HG02610 (cell line): Measurements from ENCODE around the gene IMPA2.
A peak's percentile ranks its signal among the peaks of the same experiment; 100 is the strongest.
"Not testable (repeated sequence)": the region's sequence is repeated elsewhere in the genome, so short reads cannot be mapped to it uniquely, and the experiment has no call there.

Experiments used
- ATAC-seq: cut with Tn5 transposase; IDR thresholded peaks from one replicate; pipeline ENCODE4 v1.9.1; 2021; ENCODE audit warnings: mild to moderate bottlenecking, moderate library complexity; ENCODE audit not compliant: unreplicated experiment

Gene IMPA2

DNA sequence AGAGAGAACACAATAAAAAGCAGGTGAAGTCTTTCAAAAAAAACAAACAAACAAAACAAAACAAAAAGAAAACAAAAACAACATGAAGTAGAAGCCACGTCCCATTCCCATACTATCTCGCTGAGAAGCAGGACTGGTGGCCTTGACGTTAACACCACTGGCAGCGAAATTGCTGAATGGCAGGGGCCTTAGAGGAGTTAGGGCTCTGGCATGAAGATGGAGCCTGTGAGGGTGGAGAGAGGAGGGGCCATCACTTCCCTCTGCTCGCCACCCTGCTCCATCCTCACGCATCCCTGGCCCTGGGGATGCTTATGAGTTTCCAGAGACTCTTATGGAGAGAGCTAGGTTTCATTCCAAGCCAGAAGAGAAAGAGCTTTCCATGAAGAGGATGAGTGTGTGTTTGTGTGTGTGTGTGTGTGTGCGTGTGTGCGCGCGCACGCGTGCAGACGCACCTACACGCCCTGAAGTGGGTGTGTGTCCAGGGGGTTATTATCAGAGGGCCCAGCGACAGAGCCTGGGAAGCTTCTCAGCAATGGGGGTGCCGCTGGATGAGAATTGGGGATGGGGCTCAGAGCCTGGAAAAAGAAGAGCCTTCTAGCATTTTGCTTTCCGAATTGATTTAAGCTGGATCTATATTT is 20.4 kb upstream of the IMPA2 start:
- ATAC-seq, result no peak

DNA sequence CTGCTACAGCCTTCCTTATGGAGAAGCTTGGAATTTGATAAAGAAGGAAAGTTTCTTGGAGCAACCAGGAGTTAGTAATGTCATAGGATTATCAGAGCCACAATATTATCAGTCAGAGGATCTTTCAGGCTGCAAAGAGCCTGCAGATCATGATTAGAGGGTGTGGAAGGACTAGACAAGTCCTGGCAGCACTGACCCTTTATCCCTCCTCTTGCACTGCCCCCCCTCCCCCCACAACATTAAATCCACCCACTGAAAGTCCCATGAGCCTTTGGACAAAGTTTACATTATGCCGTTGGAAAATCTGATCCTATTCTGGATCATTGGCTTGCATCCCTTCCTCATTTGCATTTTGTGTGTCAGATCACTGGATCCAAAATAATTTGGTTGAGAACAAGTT is 18.7 kb upstream of the IMPA2 start:
- no peak for ATAC-seq

DNA sequence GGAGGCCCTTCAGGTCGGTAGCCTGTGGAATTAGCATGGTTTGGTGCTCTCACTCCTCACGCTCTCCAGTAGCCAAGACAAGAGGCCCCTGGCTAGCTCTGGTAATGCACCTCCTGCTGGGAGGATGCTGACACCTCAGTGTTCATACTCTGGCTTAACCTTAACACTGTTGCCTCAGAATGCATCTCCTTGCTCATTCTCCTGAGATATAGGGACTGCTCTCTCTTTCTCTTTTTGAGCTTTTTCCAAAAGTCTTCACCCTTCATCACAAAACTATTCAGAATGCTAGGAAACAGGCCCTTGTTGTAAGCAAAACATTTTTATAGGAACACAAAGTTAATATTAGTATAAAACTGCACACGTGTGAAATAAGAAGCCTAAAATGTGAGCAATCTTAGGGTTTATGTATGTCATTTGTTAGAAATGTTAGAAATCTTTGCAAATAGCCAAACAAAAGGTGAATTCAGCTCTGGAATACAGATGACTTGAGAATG is 17.3 kb upstream of the IMPA2 start:
- no peak for ATAC-seq

DNA sequence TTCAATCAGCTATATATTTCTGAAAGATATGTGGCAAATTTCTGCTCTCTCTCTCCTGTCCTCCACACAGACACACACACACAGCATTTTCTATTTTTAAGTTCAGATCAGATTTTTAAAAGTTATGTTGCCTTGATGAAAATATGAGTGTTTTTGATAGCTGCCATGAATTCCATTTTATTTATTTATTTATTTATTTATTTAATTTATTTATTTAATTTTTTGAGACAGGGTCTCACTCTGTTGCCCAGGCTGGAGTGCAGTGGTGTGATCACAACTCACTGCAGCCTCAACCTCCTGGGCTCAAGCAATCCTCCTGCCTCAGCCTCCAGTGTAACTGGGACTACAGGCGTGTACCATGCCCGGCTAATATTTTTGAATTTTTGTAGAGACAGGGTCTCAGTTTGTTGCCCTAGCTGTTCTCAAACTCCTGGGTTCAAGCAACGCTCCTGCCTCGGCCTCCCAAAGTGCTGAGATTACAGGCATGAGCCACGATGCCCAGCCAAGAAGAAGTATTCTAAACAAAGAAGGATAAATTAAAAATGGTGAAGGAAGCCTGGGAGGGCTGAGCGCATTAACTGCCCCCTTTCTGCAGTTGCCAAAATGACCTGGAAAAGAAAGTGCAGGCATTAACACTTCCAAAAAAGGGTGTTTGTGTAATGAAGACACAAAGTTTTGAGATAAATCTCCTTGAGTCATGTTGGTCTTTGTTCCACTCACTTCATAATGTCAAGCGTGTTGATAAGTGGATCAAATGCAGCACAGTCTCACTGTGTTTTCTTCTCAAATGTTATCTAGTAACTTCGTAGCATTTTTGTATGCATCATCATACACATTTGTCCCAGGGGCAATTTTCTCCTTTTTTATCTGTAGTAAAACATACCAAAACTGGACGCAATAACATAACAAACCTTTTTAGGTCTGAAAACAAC is 11.1 kb upstream of the IMPA2 start:
- ATAC-seq, result no peak

DNA sequence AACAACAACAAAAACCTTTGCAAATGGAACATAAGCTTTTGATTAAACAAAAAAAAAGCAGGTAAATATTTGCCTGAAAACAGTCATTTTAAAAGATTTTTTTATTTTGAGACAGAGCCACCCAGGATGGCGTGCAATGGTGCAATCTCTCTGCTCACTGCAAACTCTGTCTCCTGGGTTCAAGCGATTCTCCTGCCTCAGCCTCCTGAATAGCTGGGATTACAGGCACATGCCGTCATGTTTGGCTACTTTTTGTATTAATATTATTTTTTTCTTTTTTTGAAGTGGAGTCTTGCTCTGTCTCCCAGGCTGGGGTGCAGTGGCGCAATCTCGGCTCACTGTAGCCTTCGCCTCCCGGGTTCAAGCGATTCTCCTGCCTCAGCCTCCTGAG is 10.5 kb upstream of the IMPA2 start:
- not testable (repeated sequence) for ATAC-seq

DNA sequence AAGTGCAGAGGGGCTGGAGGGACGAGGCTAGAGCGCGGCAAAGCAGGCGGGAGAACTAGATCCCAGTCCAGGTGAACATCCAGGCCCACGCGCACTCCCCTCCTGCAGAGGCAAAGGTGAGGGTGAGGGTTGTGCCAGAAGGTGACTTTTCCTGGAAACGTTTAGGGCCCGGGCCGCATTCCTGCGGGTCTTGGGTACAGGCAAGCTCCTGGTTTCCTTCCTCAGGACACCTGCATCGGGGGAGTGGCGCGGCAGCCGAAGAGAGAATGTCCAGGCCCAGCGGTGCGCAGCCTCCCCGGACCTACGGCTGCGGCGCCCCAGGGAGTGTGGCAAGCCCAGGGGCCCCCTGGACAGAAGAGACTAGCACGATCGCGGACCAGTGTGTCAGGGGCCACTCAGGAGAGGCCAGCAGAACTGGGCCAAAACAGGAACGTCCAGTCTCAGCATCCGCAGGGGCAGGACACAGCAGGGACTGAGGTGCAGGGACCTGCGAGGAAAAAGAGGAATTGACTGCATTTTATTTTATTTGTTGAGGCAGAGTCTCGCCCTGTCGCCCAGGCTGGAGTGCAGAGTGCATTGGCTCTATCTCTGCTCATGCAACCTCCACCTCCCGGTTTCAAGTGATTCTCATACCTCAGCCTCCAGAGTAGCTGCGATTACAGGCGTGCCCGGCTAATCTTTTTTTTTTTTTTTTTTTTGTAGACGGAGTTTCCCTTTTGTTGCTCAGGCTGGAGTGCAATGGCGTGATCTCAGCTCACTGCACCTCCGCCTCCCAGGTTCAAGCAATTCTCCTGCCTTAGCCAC is 8.7 kb upstream of the IMPA2 start:
- no peak for ATAC-seq

DNA sequence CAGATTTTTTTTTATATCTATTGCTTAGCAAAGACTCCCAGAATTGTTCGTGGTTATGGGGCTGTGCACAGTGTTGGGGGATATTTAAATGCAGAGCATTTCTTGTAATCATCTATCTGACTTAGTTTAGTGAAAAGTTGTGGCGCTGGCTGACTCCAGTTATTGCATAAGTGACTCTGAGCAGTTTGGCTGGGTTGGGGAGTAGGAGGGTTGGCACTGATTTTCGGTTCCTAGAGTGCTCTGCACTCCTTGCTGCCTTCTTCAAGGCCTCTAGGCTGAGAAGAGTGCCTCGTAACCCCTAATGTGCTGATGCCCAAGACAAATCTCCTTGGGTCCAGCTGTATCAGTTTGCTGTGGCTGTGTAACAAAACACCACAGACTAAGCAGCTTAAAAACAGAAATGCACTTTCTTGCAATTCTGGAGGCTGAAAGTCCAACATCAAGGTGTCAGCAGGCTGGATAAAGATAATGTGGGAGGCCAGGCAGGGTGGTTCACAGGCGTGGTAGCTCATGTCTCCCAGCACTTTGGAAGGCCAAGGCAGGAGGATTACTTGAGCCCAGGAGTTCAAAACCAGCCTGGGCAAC is 6.5 kb upstream of the IMPA2 start:
- no peak for ATAC-seq

DNA sequence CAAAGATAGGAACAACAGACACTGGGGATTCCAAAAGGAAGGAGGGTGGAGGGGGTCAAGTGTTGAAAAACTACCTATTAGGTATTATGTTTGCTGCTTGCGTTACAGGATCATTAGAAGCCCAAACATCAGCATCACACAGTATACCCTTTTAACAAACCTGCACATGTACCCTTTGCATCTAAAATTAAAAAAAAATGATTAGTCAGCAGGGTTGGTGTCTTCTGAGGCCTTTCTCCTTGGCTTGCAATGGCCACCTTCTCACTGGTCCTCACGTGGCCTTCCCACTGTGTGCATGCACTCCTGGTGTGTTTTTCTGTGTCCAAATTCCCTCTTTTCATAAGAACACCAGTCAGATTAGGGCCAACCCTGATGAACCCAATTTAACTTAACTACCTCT is 5.6 kb upstream of the IMPA2 start:
- ATAC-seq, result no peak

DNA sequence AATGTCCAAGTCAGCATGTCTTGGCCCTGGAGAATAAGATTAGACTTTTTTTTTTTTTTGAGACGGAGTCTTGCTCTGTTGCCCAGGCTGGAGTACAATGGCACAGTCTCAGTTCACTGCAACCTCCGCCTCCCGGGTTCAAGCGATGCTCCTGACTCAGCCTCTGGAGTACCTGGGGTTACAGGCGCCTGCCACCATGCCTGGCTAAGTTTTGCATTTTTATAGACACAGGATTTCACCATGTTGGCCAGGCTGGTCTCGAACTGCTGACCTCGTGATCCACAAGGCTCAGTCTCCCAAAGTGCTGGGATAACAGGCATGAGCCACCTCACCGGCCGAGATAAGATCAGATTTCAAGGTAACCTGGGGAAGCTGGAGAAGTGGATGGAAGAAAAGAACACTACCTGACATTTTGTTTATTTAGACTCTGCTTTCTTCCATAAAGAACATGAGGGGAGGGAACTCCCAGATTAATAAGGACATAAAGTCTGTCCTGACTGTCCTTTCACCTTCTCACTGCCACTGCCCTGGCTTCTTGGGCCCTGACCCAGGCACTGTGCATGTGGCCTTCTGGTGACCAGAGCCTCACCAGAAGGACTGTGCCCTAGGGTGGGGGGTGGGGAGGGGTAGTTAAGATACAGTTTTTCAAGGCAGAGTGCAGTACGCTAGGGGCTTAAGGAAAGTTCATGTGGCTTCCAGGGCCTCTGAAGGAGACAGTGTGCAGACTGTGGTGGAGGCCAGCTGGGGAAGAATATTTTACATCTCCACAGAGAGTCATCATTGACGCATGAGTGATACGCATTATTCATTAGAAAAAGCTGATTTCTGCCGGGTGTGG is 4.8 kb upstream of the IMPA2 start:
- ATAC-seq, result no peak

DNA sequence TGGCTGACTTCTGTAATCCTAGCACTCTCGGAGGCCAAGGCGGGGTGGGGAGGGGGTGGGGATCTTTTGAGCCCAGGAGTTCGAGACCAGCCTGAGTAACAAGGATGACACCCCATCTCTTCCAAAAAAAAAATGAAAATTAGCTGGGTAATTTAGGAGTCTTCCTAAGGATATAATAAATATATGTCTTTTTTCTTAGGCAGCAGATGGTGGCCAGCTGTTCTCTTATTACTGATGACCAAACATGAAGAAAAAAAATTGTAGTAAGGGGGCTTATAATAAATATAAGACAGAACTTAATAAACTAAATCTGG is 4.2 kb upstream of the IMPA2 start:
- no peak for ATAC-seq

DNA sequence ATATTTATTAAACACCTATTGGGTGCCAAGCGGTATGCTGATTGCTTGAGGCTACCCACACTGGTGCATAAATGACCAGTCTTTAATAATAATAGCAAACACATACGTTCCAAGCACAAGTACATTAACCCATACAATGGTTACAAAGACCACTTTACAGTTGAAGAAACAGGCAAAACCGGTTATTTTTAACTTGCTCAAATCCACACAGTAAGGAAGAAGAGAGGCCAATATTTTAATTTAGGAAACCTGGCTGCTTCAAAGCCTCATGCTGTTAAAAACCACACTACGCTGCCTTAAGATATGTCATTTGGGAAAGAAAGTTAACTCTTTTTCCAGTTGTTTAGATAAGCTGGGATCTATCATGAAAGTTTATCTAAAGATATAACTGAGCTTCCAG is 2.4 kb upstream of the IMPA2 start:
- no peak for ATAC-seq

DNA sequence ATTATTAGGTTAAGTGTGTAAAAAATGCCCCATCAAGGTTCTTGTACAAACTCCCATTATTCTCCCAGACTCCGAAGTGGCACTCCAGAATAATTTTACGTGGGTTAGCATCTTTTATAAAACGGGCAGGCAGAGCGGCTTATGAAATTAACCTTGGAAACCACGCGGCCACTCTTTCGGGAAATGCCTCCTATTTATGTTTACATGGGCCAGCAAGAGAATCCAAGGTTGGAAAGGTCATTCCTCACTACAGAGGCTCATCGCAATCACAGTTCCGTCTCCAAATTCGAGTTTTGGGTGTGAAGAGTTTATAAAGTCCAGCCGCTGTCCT is 1.2 kb upstream of the IMPA2 start:
- ATAC-seq, result no peak

DNA sequence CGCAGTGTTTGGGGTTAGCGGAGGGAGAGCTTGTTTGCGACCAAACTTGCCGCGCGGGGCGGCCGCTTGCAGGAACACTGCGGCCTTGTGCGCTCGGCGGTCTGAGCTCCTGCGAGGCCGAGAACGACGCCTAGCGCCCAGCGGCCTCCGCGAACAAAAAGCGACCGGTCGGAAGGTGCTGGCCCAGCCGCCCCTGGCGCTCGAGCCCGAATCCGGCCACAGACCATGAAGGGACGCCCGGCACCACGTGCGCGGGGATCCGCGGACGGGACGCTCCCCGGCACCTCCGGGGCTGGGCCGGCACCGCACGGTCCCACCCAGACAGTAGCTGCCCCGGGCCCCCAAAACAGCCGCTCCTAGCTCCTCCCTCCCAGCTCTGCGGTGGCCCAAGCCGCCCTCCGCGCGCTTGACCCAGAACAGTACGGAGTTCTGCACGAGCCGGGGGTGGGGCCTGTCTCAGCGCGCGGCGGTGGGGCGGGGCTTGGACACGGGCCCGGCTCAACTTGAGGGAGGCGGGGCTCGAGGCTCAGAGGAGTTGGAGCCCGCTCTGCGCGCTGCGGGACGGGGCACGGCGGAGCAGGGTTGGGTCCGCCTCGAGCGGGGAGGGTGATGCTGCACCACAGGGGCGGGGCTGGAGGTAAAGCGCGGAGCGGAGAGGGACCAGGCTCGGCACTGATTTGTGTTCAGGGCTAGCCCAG is 664 bp upstream of the IMPA2 start:
- ATAC-seq, result peak; percentile 87

DNA sequence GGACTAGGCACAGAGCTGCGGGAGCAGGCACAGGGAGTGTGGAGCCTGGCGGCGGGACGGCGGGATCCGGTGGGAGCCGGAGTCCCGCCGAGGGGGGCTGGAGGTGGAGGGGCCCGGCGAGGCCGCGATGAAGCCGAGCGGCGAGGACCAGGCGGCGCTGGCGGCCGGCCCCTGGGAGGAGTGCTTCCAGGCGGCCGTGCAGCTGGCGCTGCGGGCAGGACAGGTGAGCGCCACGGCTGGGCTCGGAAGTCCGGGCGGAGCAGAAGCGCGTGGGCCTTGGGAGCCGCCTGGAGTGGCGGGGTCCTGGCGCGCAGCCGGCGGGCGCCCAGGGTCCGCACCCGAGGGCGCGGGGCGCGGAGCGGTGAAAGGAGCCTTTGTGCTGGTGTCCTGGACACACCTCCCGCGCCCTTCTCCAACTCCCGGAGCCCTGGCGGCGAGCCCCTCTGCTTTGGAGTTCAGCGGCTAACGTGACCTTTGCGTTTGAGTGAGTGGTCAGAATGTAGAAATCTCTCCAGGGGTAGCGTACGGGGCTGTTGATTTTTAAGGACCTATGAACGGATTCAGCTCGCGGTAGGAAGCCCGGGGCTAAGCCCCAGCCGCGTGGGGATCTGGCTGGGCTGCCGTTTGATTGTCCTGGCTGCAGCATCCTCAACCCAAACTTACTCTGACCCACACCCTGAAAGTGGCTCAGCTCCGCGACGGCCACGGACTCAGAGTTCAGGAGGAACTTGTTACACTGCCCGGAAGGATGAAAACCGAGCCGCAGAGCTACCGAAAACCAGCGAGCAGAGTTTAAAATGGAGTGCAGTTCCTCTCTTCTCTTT is 448 bp downstream of the IMPA2 start:
- peak; percentile 10 for ATAC-seq

DNA sequence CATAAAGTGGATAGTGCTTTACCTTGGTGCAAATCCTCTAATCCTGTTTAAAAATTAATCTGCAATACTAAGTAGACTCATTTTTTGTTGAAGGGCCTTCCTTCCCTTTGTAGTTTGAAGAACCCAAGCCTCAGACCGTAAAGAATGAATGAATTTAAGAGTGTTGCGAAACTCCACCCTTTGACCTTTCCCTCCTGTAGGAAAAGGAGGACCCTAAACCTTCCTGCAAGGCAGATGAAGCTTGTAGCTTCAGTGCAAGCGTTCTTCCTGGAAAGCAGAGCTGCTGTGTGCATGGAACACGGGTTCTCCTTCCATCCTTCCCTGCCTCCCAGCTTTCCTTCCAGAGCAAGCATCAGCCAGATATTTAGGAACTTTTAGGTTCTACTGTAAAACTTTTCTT is 1.7 kb downstream of the IMPA2 start:
- ATAC-seq, result no peak

DNA sequence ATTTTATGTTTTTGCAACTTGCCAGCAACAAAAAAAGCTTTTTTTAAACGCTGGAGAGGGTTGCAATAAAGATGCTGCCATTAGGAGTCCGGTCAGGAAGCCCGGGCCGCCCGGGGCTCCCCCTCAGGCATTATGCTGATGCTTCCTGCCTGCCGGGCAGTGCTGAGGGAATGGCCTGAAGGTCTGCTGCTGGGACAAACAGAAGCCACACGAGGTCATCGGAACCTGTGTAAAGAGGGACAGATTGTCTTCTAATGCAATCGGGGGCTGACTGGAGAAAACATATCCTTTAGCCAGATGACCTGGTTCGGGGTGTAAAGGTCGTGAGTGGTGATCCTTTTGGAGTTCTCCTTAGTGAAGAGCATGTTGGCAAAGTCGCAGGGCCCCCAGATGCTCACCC is 2.3 kb downstream of the IMPA2 start:
- ATAC-seq, result no peak

DNA sequence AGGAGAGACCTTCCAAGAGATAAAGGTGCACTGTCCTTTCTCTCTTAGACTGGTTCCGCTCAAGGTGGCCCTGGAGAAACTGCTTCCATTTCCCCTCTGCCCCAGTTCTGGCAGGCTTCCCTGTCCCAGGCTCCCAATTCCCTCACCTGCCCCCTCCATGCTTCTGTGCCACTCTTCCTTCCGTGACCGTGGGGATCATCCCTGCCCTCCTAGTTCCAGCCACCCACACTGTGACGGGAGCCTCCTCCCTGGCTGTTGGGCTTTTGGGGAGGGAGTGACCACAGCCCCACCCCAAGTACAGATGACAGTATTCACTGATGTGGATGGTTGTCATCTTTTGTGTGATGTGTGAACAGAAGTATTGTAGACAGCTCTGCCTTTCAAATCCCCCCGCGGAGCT is 2.8 kb downstream of the IMPA2 start:
- ATAC-seq, result no peak

DNA sequence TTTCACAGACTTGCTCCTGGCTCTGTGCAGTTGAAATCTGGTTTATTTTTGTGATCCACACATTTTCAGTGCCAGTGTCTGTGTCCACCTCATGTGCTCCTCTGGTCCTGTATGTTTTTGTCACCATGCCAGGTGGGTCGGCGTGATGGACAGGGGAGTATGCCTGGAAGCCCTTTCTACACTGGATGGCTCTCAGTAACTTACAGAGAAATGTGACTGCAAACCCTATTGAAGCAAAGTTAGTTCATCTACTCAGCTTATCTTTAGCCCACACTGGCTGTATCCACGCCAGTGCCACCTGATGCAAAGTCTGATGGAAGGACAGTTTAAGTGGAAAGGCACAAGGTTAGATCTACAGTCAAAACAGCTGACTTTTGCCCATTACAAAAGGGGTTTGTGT is 4.3 kb downstream of the IMPA2 start:
- no peak for ATAC-seq

DNA sequence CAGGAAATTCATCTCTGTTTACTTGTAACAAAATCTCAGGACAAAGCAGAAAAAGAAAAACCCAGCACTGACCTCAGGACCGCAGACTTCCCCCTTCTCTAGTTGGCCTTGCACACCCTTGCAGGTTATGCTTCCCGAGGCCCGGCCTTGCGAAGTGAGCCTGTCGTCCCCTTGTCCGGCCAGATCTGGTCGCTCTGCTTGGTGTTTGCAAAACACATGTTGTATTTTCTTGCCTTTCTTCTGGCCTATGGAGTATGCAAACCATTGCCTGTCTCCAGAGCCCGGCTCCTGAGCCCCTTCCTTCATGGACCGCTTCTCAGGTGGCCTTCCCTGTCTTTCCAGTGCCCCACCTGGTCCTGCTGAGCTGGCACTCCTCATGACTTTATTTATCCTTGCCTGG is 4.8 kb downstream of the IMPA2 start:
- no peak for ATAC-seq
